Measurements from ENCODE around the gene SLC22A1.

Gene SLC22A1

GRCh38 chr6:160121558-160121957, at the start of gene SLC22A1:
SLC22A1 (plus strand) TSS chr6:160121815; CDS start chr6:160121936, 121 bp downstream.
- no peak for DNase-seq
- in situ Hi-C loops (cut with HindIII; ENCODE audit: low pct_ligation_motif_present, low pct_unique_long_range_greater_than_20kb, low sequenced_read_pairs) = no loop called here

- DNase-seq = no peak
- in situ Hi-C loops (cut with HindIII; ENCODE audit: low pct_ligation_motif_present, low pct_unique_long_range_greater_than_20kb, low sequenced_read_pairs) = no loop called here
Measured at GRCh38 chr6:160073272-160073671, 48.3 kb upstream of the SLC22A1 start.

- in situ Hi-C loops (cut with HindIII; ENCODE audit: low pct_ligation_motif_present, low pct_unique_long_range_greater_than_20kb, low sequenced_read_pairs) = no loop called here
Measured at GRCh38 chr6:160076009-160076408, 45.6 kb upstream of the SLC22A1 start.

GRCh38 chr6:160077024-160077423, 44.6 kb upstream of the SLC22A1 start:
- no peak for DNase-seq
- in situ Hi-C loops (cut with HindIII; ENCODE audit: low pct_ligation_motif_present, low pct_unique_long_range_greater_than_20kb, low sequenced_read_pairs) = no loop called here

More at GRCh38 chr6:160076009-160076408, 45.6 kb upstream of the SLC22A1 start:
- no peak for DNase-seq

- no peak for DNase-seq
- in situ Hi-C loops (cut with HindIII; ENCODE audit: low pct_ligation_motif_present, low pct_unique_long_range_greater_than_20kb, low sequenced_read_pairs) = no loop called here
Measured at GRCh38 chr6:160077526-160077925, 44.1 kb upstream of the SLC22A1 start.

- no peak for DNase-seq
- in situ Hi-C loops (cut with HindIII; ENCODE audit: low pct_ligation_motif_present, low pct_unique_long_range_greater_than_20kb, low sequenced_read_pairs) = no loop called here
Measured at GRCh38 chr6:160078883-160079685, 42.5 kb upstream of the SLC22A1 start.

GRCh38 chr6:160079686-160080043, 42.0 kb upstream of the SLC22A1 start:
- in situ Hi-C loops (cut with HindIII; ENCODE audit: low pct_ligation_motif_present, low pct_unique_long_range_greater_than_20kb, low sequenced_read_pairs) = no loop called here
- DNase-seq = no peak

GRCh38 chr6:160080097-160080496, 41.5 kb upstream of the SLC22A1 start:
- in situ Hi-C loops (cut with HindIII; ENCODE audit: low pct_ligation_motif_present, low pct_unique_long_range_greater_than_20kb, low sequenced_read_pairs) = no loop called here
- no peak for DNase-seq

- in situ Hi-C loops (cut with HindIII; ENCODE audit: low pct_ligation_motif_present, low pct_unique_long_range_greater_than_20kb, low sequenced_read_pairs) = no loop called here
- DNase-seq = no peak
Measured at GRCh38 chr6:160081398-160081797, 40.2 kb upstream of the SLC22A1 start.

GRCh38 chr6:160082627-160083026, 39.0 kb upstream of the SLC22A1 start:
- in situ Hi-C loops (cut with HindIII; ENCODE audit: low pct_ligation_motif_present, low pct_unique_long_range_greater_than_20kb, low sequenced_read_pairs) = no loop called here
- no peak for DNase-seq

GRCh38 chr6:160084198-160084776, 37.3 kb upstream of the SLC22A1 start:
- in situ Hi-C loops (cut with HindIII; ENCODE audit: low pct_ligation_motif_present, low pct_unique_long_range_greater_than_20kb, low sequenced_read_pairs) = no loop called here

GRCh38 chr6:160085226-160085625, 36.4 kb upstream of the SLC22A1 start:
- in situ Hi-C loops (cut with HindIII; ENCODE audit: low pct_ligation_motif_present, low pct_unique_long_range_greater_than_20kb, low sequenced_read_pairs) = no loop called here

More at GRCh38 chr6:160084198-160084776, 37.3 kb upstream of the SLC22A1 start:
- no peak for DNase-seq

GRCh38 chr6:160085713-160086505, 35.7 kb upstream of the SLC22A1 start:
- in situ Hi-C loops (cut with HindIII; ENCODE audit: low pct_ligation_motif_present, low pct_unique_long_range_greater_than_20kb, low sequenced_read_pairs) = no loop called here
- DNase-seq = no peak

More at GRCh38 chr6:160085226-160085625, 36.4 kb upstream of the SLC22A1 start:
- DNase-seq = no peak

GRCh38 chr6:160086754-160087153, 34.9 kb upstream of the SLC22A1 start:
- in situ Hi-C loops (cut with HindIII; ENCODE audit: low pct_ligation_motif_present, low pct_unique_long_range_greater_than_20kb, low sequenced_read_pairs) = no loop called here
- no peak for DNase-seq

- DNase-seq = peak; percentile 44
- in situ Hi-C loops (cut with HindIII; ENCODE audit: low pct_ligation_motif_present, low pct_unique_long_range_greater_than_20kb, low sequenced_read_pairs) = no loop called here
Measured at GRCh38 chr6:160088069-160088783, 33.4 kb upstream of the SLC22A1 start.

GRCh38 chr6:160088784-160089533, 32.7 kb upstream of the SLC22A1 start:
- no peak for DNase-seq
- in situ Hi-C loops (cut with HindIII; ENCODE audit: low pct_ligation_motif_present, low pct_unique_long_range_greater_than_20kb, low sequenced_read_pairs) = no loop called here

- in situ Hi-C loops (cut with HindIII; ENCODE audit: low pct_ligation_motif_present, low pct_unique_long_range_greater_than_20kb, low sequenced_read_pairs) = no loop called here
- DNase-seq = no peak
Measured at GRCh38 chr6:160089534-160089897, 32.1 kb upstream of the SLC22A1 start.
